NOMO-1 treated with dmso at 0.1 percent for 144 hours (cell line): ENCODE measurements around the gene ANO2.
"Not testable (repeated sequence)": the region's sequence is repeated elsewhere in the genome, so short reads cannot be mapped to it uniquely, and the experiment has no call there.

Experiments used
- DNase-seq: peaks from one replicate; lab custom pipeline; 2025; ENCODE audit not compliant: unreplicated experiment; lab: John Stamatoyannopoulos, UW

Gene ANO2

GRCh38 chr12:5830111-5830510, 114.9 kb downstream of the ANO2 start:
- DNase-seq = no peak

- no peak for DNase-seq
These were observed 117.5 kb downstream of the ANO2 start for GRCh38 chr12:5827591-5827990.

- DNase-seq = not testable (repeated sequence)
These were observed 119.3 kb downstream of the ANO2 start for GRCh38 chr12:5825761-5826160.

- DNase-seq = not testable (repeated sequence)
These were observed 126.2 kb downstream of the ANO2 start for GRCh38 chr12:5818877-5819276.

- no peak for DNase-seq
These were observed 127.8 kb downstream of the ANO2 start for GRCh38 chr12:5817246-5817645.

GRCh38 chr12:5809586-5809985, 135.5 kb downstream of the ANO2 start:
- DNase-seq = no peak

- no peak for DNase-seq
These were observed 136.1 kb downstream of the ANO2 start for GRCh38 chr12:5808981-5809380.

GRCh38 chr12:5807514-5808219, 137.4 kb downstream of the ANO2 start:
- DNase-seq = no peak

- no peak for DNase-seq
These were observed 138.0 kb downstream of the ANO2 start for GRCh38 chr12:5807090-5807414.

- no peak for DNase-seq
These were observed 138.5 kb downstream of the ANO2 start for GRCh38 chr12:5806371-5807089.

GRCh38 chr12:5803532-5803931, 141.5 kb downstream of the ANO2 start:
- no peak for DNase-seq

GRCh38 chr12:5798242-5799015, 146.6 kb downstream of the ANO2 start:
- no peak for DNase-seq

- DNase-seq = no peak
These were observed 147.4 kb downstream of the ANO2 start for GRCh38 chr12:5797661-5798060.

GRCh38 chr12:5796959-5797225, 148.2 kb downstream of the ANO2 start:
- no peak for DNase-seq

GRCh38 chr12:5796171-5796958, 148.7 kb downstream of the ANO2 start:
- DNase-seq = no peak

GRCh38 chr12:5794156-5794555, 150.9 kb downstream of the ANO2 start:
- no peak for DNase-seq

GRCh38 chr12:5792343-5792742, 152.7 kb downstream of the ANO2 start:
- DNase-seq = no peak

- no peak for DNase-seq
These were observed 155.5 kb downstream of the ANO2 start for GRCh38 chr12:5789469-5789968.

- DNase-seq = no peak
These were observed 157.2 kb downstream of the ANO2 start for GRCh38 chr12:5787828-5788227.

- no peak for DNase-seq
These were observed 159.5 kb downstream of the ANO2 start for GRCh38 chr12:5785601-5786000.

- no peak for DNase-seq
These were observed 160.5 kb downstream of the ANO2 start for GRCh38 chr12:5784462-5785130.
